ENCODE data around the gene ISCU. TPM values are rescaled to one million over a fixed set of nuclear protein-coding genes. Genes with fewer than 3 reads are reported as not detected.
"Not testable (repeated sequence)": the region's sequence is repeated elsewhere in the genome, so short reads cannot be mapped to it uniquely, and the experiment has no call there.

ISCU gene
- total RNA-seq, 1 experiment from 2014 or later: 127 TPM

GRCh38 chr12:108589028-108589839, 26.8 kb downstream of the ISCU start:
- DNase-seq (ENCODE audit: low read depth): no peak

DNA sequence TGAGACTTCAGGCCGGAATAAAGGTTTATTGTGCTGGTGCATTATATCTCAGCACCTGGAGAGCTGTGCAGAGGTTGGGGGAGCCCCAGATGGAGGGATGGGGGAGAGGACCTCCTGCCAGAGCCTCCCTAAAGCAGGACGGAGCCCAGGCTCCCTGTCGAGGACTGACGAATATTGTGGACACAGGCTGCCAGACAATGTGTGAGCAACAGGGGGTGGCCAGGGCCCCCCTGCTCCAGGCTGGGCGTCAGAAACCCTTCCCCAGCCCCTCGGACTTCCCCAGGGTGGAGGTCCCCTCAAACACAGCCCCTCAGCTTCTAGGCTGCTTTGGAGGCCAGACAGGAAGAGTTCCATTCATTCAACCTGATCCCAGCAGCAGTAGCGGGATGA, 27.4 kb downstream of the ISCU start:
- DNase-seq (ENCODE audit: low read depth): no peak

- DNase-seq (ENCODE audit: low read depth): not testable (repeated sequence)
These were observed 28.1 kb downstream of the ISCU start for GRCh38 chr12:108590463-108590862.

- no peak for DNase-seq (ENCODE audit: low read depth)
These were observed 29.0 kb downstream of the ISCU start for GRCh38 chr12:108591267-108591980.

DNA sequence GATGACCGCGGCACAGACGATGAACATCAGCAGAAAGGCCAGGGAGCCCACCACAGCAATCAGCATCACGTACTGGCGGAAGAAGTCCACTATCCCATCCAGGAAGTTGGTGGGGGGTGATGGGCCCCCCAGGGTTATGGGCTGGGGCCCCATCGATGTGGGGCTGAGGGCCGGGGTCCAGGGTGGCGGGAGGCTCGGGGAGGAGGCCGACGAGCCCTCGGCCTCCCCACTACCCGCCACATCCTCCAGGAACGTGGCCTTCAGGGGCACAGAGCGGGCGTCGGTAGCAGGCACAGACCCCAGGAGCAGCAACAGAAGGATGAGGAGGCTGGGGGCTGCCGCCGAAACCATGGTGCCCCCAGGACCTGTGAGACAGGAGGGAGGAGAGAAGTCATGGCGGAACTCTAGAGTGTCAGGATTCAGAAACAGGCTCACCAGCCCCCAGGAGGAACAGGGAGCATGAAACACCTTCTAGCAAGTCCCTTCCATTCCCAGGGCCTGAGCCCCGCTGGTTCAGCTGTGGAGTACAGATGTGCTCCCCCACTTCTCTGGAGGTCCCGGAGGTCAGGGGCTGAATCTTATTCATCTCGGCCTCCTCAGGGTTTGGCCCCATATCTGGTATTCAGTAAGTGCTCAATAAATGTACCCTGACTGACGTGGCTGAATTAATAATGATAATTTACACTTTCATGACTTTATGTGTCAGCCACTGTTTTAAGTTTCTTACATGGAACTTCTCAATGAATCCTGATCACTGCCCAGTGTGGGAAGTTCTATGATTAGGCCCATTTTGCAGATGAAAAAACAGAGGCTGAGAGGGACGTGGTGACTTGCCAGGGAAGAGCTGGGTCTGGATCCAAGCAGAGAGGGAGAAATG, 29.9 kb downstream of the ISCU start:
- DNase-seq (ENCODE audit: low read depth): no peak

- no peak for DNase-seq (ENCODE audit: low read depth)
These were observed 32.0 kb downstream of the ISCU start for GRCh38 chr12:108594323-108594903.

- DNase-seq (ENCODE audit: low read depth): no peak
These were observed 32.7 kb downstream of the ISCU start for GRCh38 chr12:108594960-108595710.

DNA sequence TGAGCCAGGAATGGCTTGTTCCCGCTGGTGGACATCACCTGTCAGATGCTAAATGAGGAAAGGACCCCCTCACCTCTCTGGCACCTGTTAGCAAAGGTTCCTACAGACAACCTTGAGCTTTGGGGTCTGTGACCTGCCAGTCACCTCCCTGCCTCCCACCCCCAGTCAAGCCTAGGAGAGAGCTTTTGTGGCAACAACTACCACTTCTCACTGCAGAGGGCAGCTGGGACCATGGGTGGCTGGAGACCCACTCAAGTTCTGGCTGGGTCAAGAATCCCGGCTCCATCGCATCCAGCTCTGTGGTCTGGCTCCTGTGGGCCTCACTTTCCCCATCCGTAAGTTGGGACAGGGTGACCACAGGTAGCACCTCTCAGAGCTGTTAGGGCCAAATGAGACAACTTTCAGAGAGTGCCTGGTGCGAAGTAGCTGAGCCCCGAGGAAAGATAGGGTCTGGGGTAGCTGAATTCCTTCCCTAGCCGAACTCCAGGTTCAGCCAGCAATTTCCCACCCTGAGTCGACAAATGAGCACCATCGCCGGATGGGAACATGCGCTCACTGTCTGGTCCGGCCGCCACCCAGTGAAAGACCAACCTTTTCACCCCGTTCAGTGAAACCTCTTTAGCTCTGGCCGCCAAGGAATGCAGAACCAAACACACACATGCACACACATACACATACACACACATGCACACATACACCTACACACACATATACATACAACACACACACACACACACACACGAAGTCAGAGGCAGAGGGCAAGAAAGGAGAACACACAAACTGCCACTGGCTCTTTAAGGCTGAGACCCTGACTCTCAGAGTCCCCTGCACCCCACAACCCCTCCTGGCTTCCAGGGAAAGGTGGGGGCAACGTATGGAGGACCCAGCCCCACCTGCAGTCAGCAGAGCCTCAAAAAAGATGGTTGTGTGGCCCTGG, 33.6 kb downstream of the ISCU start:
- DNase-seq (ENCODE audit: low read depth): no peak

- DNase-seq (ENCODE audit: low read depth): no peak
These were observed 34.6 kb downstream of the ISCU start for GRCh38 chr12:108596854-108597558.

- DNase-seq (ENCODE audit: low read depth): no peak
These were observed 35.4 kb downstream of the ISCU start, which contains the start of gene TMEM119 for GRCh38 chr12:108597559-108598471. TMEM119 (minus strand) TSS chr12:108598084; CDS start chr12:108592383, 5,701 bp downstream.

GRCh38 chr12:108598553-108599250, 36.3 kb downstream of the ISCU start:
- DNase-seq (ENCODE audit: low read depth): no peak

- no peak for DNase-seq (ENCODE audit: low read depth)
These were observed 37.1 kb downstream of the ISCU start for GRCh38 chr12:108599541-108599940.

DNA sequence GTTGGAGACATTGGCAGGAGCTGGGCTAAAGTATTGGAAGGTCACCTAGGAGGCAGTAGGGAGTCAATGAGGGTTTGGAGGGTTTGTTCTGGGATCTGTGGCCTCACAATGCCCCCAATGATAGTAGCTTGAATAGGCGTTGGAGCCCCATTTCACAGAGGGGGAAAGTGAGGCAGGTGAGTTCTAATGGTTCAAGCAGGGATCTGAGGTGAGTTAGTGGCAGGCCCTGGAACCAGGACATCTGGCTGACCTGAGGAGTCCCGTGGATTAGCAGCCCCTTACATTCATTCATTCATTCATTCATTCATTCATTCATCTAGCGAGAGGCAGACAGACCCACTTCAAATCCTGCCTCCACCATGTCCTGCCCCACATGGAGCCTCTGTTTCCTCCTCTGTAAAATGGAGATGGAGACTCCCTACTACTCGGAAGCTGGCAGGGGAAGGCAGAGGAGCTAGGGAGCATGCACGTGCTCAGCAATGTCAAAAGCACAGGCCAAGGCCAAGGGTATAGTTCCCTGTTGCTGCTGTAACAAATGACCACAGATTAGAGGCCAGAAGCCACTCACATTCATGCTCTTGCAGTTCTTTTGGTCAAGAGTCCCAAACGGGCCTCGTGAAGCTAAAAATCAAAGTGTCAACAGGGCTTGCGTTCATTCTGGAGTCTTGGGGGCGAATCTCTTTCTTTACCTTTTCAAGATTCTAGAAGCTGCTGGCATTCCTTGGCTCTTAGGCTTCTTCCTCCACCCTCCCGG, 37.7 kb downstream of the ISCU start:
- DNase-seq (ENCODE audit: low read depth): no peak

- no peak for DNase-seq (ENCODE audit: low read depth)
These were observed 38.3 kb downstream of the ISCU start for GRCh38 chr12:108600702-108601007.

DNA sequence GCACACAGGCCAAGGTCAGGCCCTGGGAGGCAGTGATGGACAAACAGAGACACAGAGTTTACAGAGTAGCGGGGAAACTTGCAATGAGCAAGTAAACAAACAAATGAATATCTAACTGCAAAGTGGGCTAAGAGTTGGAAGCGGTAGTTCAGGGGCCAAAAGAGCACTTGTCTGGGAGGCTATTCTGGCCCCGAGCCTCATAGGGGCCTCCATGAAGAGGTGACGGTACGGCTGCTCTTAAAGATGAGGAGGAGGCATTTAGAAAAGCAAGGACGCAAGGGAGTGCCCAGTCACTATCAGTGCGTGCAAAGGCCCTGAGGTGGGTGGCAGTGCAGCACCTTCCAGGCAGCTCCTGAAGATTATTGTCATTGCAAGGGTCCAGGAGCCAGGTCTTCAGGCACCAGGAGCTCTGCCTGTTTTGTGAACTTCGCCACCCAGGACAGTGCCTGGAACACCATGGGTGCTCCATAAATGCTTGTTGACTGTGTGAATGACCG, 39.9 kb downstream of the ISCU start:
- no peak for DNase-seq (ENCODE audit: low read depth)

- DNase-seq (ENCODE audit: low read depth): no peak
These were observed 40.7 kb downstream of the ISCU start for GRCh38 chr12:108602976-108603704.
